GM21390 (cell line): Measurements from ENCODE around the gene ATG9B.
"Not testable (repeated sequence)": the region's sequence is repeated elsewhere in the genome, so short reads cannot be mapped to it uniquely, and the experiment has no call there.

Experiments used
- ATAC-seq: cut with Tn5 transposase; IDR thresholded peaks from one replicate; pipeline ENCODE4 v1.9.1; 2021; ENCODE audit not compliant: unreplicated experiment

The ATG9B gene

GRCh38 chr7:151059367-151060112 is 35.2 kb upstream of the ATG9B start, which contains the start of gene SLC4A2:
Gene SLC4A2, plus strand, starts transcription at chr7:151059589. Its CDS starts 2,399 bp downstream, at chr7:151061988.
- ATAC-seq: peak; percentile 28

- ATAC-seq: no peak
These were observed 34.6 kb upstream of the ATG9B start for GRCh38 chr7:151058781-151059366.

- peak; percentile 87 for ATAC-seq
These were observed 33.9 kb upstream of the ATG9B start for GRCh38 chr7:151057989-151058780.

- peak; percentile 17 for ATAC-seq
These were observed 33.3 kb upstream of the ATG9B start, which contains the start of gene CDK5 for GRCh38 chr7:151057506-151057988. Gene CDK5, minus strand, starts transcription at chr7:151057897. Its CDS starts 49 bp downstream, at chr7:151057848.

- ATAC-seq: no peak
These were observed 32.6 kb upstream of the ATG9B start for GRCh38 chr7:151056666-151057505.

GRCh38 chr7:151056283-151056665 is 32.0 kb upstream of the ATG9B start:
- no peak for ATAC-seq

- no peak for ATAC-seq
These were observed 29.5 kb upstream of the ATG9B start for GRCh38 chr7:151053751-151054150.

- no peak for ATAC-seq
These were observed 28.8 kb upstream of the ATG9B start for GRCh38 chr7:151053096-151053495.

GRCh38 chr7:151051108-151051507 is 26.8 kb upstream of the ATG9B start:
- ATAC-seq: no peak

GRCh38 chr7:151048911-151049463 is 24.7 kb upstream of the ATG9B start:
- ATAC-seq: no peak

GRCh38 chr7:151047976-151048815 is 23.9 kb upstream of the ATG9B start, which contains the start of gene ASIC3:
Gene ASIC3, plus strand, starts transcription at chr7:151048531. Its CDS starts 355 bp downstream, at chr7:151048886.
- no peak for ATAC-seq

- ATAC-seq: no peak
These were observed 22.6 kb upstream of the ATG9B start for GRCh38 chr7:151046603-151047573.

- ATAC-seq: no peak
These were observed 21.7 kb upstream of the ATG9B start for GRCh38 chr7:151045967-151046366.

- ATAC-seq: no peak
These were observed 21.0 kb upstream of the ATG9B start for GRCh38 chr7:151045262-151045661.

- ATAC-seq: no peak
These were observed 19.7 kb upstream of the ATG9B start for GRCh38 chr7:151043959-151044358.

GRCh38 chr7:151043449-151043848 is 19.2 kb upstream of the ATG9B start:
- ATAC-seq: not testable (repeated sequence)

- ATAC-seq: no peak
These were observed 16.5 kb upstream of the ATG9B start for GRCh38 chr7:151040616-151041375.
